Gastrocnemius medialis (tissue), 4 donors: Measurements from ENCODE around the gene MDFIC.

Experiments
- CTCF ChIP-seq, 5 experiments: fragments of 450-650 bp in 3 of 5; fragments of 200-600 bp in 2 of 5; sonication (generic) in 2 of 5; IDR thresholded peaks in 4 of 5; conservative IDR thresholded peaks in 1 of 5; 1 replicate in 4 of 5; 2 replicates in 1 of 5; pipeline ENCODE4 v1.5.1; 2016 to 2019; ENCODE audit warnings: antibody characterized with exemption in 5 of 5, mild to moderate bottlenecking in 3 of 5, moderate library complexity in 3 of 5
- POLR2A ChIP-seq, 2 donors: fragments of 450-650 bp; IDR thresholded peaks; one replicate each; pipeline ENCODE4 v1.6.1; 2017; ENCODE audit warnings: antibody characterized with exemption in 2 of 2, mild to moderate bottlenecking in 2 of 2, moderate library complexity in 2 of 2

- no peak for TF ChIP-seq CTCF (IDR thresholded peaks at IDR 0.05 in 4 of 5, conservative IDR thresholded peaks at IDR 0.05 in 1 of 5)
- TF ChIP-seq POLR2A (IDR thresholded peaks at IDR 0.05): no peak
These were observed 11.1 kb downstream of the MDFIC start for GRCh38 chr7:114932991-114933390.
